K562 (cell line): ENCODE data around the gene STON2. TPM values are rescaled to one million over a fixed set of nuclear protein-coding genes. Genes with fewer than 3 reads are reported as not detected.

Source experiments
- CBFA2T2 ChIP-seq: fragments of 450-650 bp; conservative IDR thresholded peaks from 2 replicates; pipeline ENCODE4 v1.6.1; 2017; ENCODE audit warnings: mild to moderate bottlenecking
- CSDE1 ChIP-seq, 2 experiments: fragments of 450-650 bp; IDR thresholded peaks; 2 replicates each; pipeline ENCODE4 v1.6.1; 2016; ENCODE audit warnings: mild to moderate bottlenecking in 1 of 2
- ELF2 ChIP-seq: fragments of 250-450 bp; sonication (Bioruptor Pico); IDR thresholded peaks from 2 replicates; pipeline ENCODE4 v1.5.0; 2021; ENCODE audit warnings: mild to moderate bottlenecking
- ELK1 ChIP-seq: sonication (generic); formaldehyde crosslinking; IDR thresholded peaks from 2 replicates; pipeline ENCODE4 v1.8.1; 2022; ENCODE audit warnings: missing genetic modification reagents
- GATAD2B ChIP-seq: fragments of 450-650 bp; IDR thresholded peaks from 2 replicates; pipeline ENCODE4 v1.6.1; 2017; ENCODE audit warnings: mild to moderate bottlenecking, borderline replicate concordance
- HMG20B ChIP-seq: fragments of 250-450 bp; sonication (Bioruptor Pico); IDR thresholded peaks from 2 replicates; pipeline ENCODE4 v1.5.0; 2021; ENCODE audit warnings: mild to moderate bottlenecking
- HNRNPH1 ChIP-seq: fragments of 200-400 bp; formaldehyde crosslinking; optimal IDR thresholded peaks from 2 replicates; pipeline ENCODE3; 2017; ENCODE audit warnings: low read depth, mild to moderate bottlenecking, low read length, moderate library complexity
- IFI16 ChIP-seq: fragments of 250-450 bp; sonication (Bioruptor Pico); IDR thresholded peaks from 2 replicates; pipeline ENCODE4 v2.1.2; 2022; ENCODE audit warnings: mild to moderate bottlenecking, inconsistent platforms
- JUNB ChIP-seq: fragments of 450-650 bp; formaldehyde crosslinking; conservative IDR thresholded peaks from 2 replicates; pipeline ENCODE4 v1.4.0; 2020; ENCODE audit warnings: mild to moderate bottlenecking
- NBN ChIP-seq: fragments of 450-650 bp; IDR thresholded peaks from 2 replicates; pipeline ENCODE4 v1.6.1; 2016; ENCODE audit warnings: low read depth, mild to moderate bottlenecking
- PML ChIP-seq: IDR thresholded peaks from 2 replicates; pipeline ENCODE4 v1.6.1; 2012; ENCODE audit warnings: low read length, inconsistent platforms
- POLR3G ChIP-seq: IDR thresholded peaks from 2 replicates; pipeline ENCODE4 v1.6.1; 2011; ENCODE audit not compliant: insufficient read length, insufficient replicate concordance; ENCODE audit errors: extremely low read depth
- RUNX1 ChIP-seq: sonication (generic); IDR thresholded peaks from 2 replicates; pipeline ENCODE4 v1.6.1; 2016; ENCODE audit warnings: antibody characterized with exemption, low read depth
- SMAD3 ChIP-seq: fragments of 450-650 bp; formaldehyde crosslinking; conservative IDR thresholded peaks from 2 replicates; pipeline ENCODE4 v1.4.0; 2020; ENCODE audit warnings: mild to moderate bottlenecking
- ZKSCAN8 ChIP-seq: fragments of 200-800 bp; sonication (Bioruptor generic); IDR thresholded peaks from 2 replicates; pipeline ENCODE4 v1.6.1; 2016; ENCODE audit warnings: missing genetic modification characterization, missing compliant biosample characterization
- ZNF318 ChIP-seq, 2 experiments: fragments of 450-650 bp; IDR thresholded peaks; 2 replicates each; pipeline ENCODE4 v1.6.1; 2016; ENCODE audit warnings: mild to moderate bottlenecking in 2 of 2, borderline replicate concordance in 1 of 2, low read depth in 1 of 2, moderate library complexity in 1 of 2
- polyA plus RNA-seq, 8 experiments: library from polyadenylated mRNA; depleted of rRNA in 4 of 8; stranded (reverse) in 5 of 8; unstranded in 3 of 8; fragments of >200 nt; fragmentation: Nextera tagmentation in 2 of 8; fragmentation: Illumina TruSeq in 1 of 8; extraction: Ambion mirVana in 2 of 8; extraction: Trizol in 1 of 8; gene quantifications; 2 replicates each; pipeline versions ENCODE4 v1.2.1 to v1.2.3, GENCODE V29; 2011 to 2014; ENCODE audit warnings: inconsistent platforms in 1 of 8, missing spikeins in 1 of 8
- total RNA-seq, 7 experiments: library from RNA; depleted of rRNA in 6 of 7; stranded (reverse); fragments of >200 nt in 6 of 7; fragmentation: Illumina TruSeq in 2 of 7; extraction: Trizol in 2 of 7; gene quantifications; 2 replicates each; pipeline versions ENCODE4 v1.2.1 to v1.2.3, GENCODE V29; 2011 to 2021; ENCODE audit warnings: low replicate concordance in 1 of 7
- TF ChIP-seq, protein P1 (sequence below): fragments of 250-450 bp; sonication (Bioruptor Pico); IDR thresholded peaks from 2 replicates; pipeline ENCODE4 v1.6.1; 2021; ENCODE audit warnings: mild to moderate bottlenecking

STON2 gene
- total and polyA plus RNA-seq, 9 of the 15 experiments (the other 6 are each of a cell fraction or from before 2014, with no cell fraction given): 7.8 to 99.3 (median 53.5) TPM

GRCh38 chr14:81219210-81219758 is 180.8 kb downstream of the STON2 start (continued):
- TF ChIP-seq JUNB (CRISPR knock-in tag) (no peak), PML (peak; percentile 52), ELF2 (CRISPR knock-in tag) (no peak), SMAD3 (CRISPR knock-in tag) (no peak), RUNX1 (no peak), HMG20B (CRISPR knock-in tag) (no peak), POLR3G (no peak), ZNF318 (IDR thresholded peaks at IDR 0.05; ENCODE audit: borderline replicate concordance in 1 of 2, low read depth in 1 of 2) (no peak), CBFA2T2 (no peak), ELK1 (no peak), IFI16 (CRISPR knock-in tag) (no peak), ZKSCAN8 (CRISPR knock-in tag) (no peak), CSDE1 (IDR thresholded peaks at IDR 0.05) (no peak), HNRNPH1 (no peak), GATAD2B (no peak), NBN (no peak)
- TF ChIP-seq, protein P1, sequence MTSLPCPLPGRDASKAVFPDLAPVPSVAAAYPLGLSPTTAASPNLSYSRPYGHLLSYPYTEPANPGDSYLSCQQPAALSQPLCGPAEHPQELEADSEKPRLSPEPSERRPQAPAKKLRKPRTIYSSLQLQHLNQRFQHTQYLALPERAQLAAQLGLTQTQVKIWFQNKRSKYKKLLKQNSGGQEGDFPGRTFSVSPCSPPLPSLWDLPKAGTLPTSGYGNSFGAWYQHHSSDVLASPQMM (CRISPR knock-in tag): no peak
